Measurements from ENCODE around the gene USP35. TPM values are rescaled to one million over a fixed set of nuclear protein-coding genes. Genes with fewer than 3 reads are reported as not detected.

Gene USP35
- total RNA-seq, 1 donor from 2014 or later: 9.7 TPM

Other genes starting within 250 kb of the USP35 start
- 33.8 and 45.1 TPM in 2 replicates for gene INTS4, start 194.3 kb upstream of the USP35 start, total RNA-seq
- 0.51 and 1.1 TPM in 2 replicates for gene KCTD14, start 165.6 kb upstream of the USP35 start, total RNA-seq
- gene THRSP, start 125.1 kb upstream of the USP35 start, total RNA-seq: not detected in 2 replicates
- gene NDUFC2, start 109.1 kb upstream of the USP35 start, total RNA-seq: 67.6 and 105 TPM in 2 replicates
- 17.9 and 30.4 TPM in 2 replicates for gene ALG8, start 49.3 kb upstream of the USP35 start, total RNA-seq
- gene KCTD21, start 293 bp upstream of the USP35 start, total RNA-seq: 11.7 and 15.6 TPM in 2 replicates
- gene GAB2, start 228.9 kb downstream of the USP35 start, total RNA-seq: 19.4 and 23.5 TPM in 2 replicates